Inflammatory macrophage treated with lipopolysaccharide for 4 hours (primary cell): Measurements from ENCODE around the gene KIF25.

Source experiments
- DNase-seq: peaks from one replicate; pipeline ENCODE4 v3.0.0-alpha.2; 2020

The KIF25 gene

GRCh38 chr6:168091381-168092264 is 94.2 kb downstream of the KIF25 start:
- no peak for DNase-seq

DNA sequence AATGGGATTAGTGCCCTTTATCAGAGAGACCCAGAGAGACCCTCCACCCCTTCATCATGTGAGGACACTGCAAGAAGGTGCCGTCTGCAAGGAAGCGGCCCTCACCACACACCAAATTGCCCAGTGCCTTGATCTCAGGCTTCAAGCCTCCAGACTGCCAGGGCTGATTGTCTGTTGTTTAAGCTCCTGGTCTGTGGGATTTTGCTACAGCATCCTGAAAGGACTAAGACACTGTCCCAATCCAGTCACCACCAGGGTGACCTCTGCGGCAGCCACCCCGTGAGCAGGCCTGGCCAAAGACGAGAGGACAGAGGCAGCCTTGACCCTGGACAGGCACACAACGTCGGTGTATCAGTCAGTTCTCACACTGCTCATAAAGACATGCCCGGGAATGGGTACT is 95.1 kb downstream of the KIF25 start:
- no peak for DNase-seq

DNA sequence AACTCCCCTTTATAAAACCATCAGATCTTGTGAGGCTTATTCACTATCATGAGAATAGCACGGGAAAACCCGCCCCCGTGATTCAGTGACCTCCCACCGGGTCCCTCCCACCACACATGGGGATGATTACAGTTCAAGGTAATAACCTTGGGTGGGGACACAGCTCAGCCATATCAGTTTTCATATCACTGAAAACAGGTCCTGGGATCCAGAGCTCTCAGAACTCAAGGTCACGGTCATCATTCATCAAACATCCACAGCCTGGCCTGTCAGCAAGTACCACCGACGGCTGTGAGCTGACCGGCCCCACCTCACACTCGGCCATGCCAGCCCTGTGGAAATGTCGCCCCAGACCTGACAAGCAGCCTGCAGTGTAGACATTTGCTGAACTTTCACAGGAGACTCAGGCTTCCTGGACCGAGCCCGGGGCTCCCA is 95.6 kb downstream of the KIF25 start:
- DNase-seq, result no peak

DNA sequence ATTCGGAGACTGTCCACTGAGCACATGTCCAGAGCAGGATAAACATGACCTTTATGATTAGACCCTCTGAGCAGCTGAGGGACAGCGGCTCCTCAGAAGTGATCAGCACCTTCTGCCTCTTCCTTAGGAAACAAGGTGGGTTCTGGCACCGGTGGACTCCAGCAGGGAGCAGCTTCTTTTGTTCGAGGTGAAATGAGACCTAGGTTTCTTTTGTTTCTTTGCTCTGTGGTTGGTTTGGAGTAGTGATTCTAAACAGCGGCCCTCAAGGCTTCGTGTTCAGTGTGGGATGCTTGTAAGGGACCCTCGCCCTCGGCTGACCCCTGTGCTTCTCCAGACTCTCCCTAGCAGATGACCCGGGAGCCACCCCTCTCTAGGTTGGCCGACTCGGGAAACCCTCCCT is 96.2 kb downstream of the KIF25 start:
- no peak for DNase-seq
